DOHH2 (cell line): ENCODE results near the gene KCNMA1.
A peak's percentile ranks its signal among the peaks of the same experiment; 100 is the strongest.

Experiments used
- H3F3A ChIP-seq: fragments of 200-600 bp; sonication (generic), shearing (Covaris generic); 2 replicates; pipeline ENCODE4 v1.6.0; 2016; ENCODE audit warnings: antibody characterized with exemption, mild to moderate bottlenecking; ENCODE audit not compliant: control insufficient read depth, insufficient read depth
- H3K27ac ChIP-seq: fragments of 200-600 bp; sonication (generic); 2 replicates; pipeline ENCODE4 v1.5.1; 2014; ENCODE audit warnings: low read depth, mild to moderate bottlenecking, low read length, moderate library complexity
- H3K27me3 ChIP-seq: fragments of 200-600 bp; sonication (generic); 2 replicates; pipeline ENCODE4 v1.6.1; 2014; ENCODE audit warnings: mild to moderate bottlenecking, low read length, mixed read lengths; ENCODE audit not compliant: control insufficient read depth
- H3K36me3 ChIP-seq: fragments of 200-600 bp; sonication (generic); 2 replicates; pipeline ENCODE4 v1.6.1; 2014; ENCODE audit warnings: mild to moderate bottlenecking, low read length, moderate library complexity, mixed read lengths; ENCODE audit not compliant: control insufficient read depth
- H3K4me1 ChIP-seq: fragments of 200-600 bp; sonication (generic); 2 replicates; pipeline ENCODE4 v1.6.1; 2014; ENCODE audit warnings: mild to moderate bottlenecking, low read length, mixed read lengths; ENCODE audit not compliant: control insufficient read depth
- H3K4me2 ChIP-seq: fragments of 200-600 bp; sonication (generic); 2 replicates; pipeline ENCODE4 v1.6.0; 2014; ENCODE audit warnings: mild to moderate bottlenecking, low read length, moderate library complexity
- H3K4me3 ChIP-seq: fragments of 200-600 bp; sonication (generic); 2 replicates; pipeline ENCODE4 v1.5.1; 2014; ENCODE audit warnings: mild to moderate bottlenecking, low read length, mixed read lengths
- H3K79me2 ChIP-seq: fragments of 200-600 bp; sonication (generic); 2 replicates; pipeline ENCODE4 v1.6.1; 2014; ENCODE audit warnings: mild to moderate bottlenecking, low read length, mixed read lengths; ENCODE audit not compliant: control insufficient read depth
- H3K9me2 ChIP-seq: fragments of 200-600 bp; sonication (generic); replicated peaks from 2 replicates; pipeline ENCODE4 v1.6.1; 2014; ENCODE audit warnings: mild to moderate bottlenecking, low read length, mixed read lengths; ENCODE audit not compliant: control insufficient read depth
- H3K9me3 ChIP-seq: fragments of 200-600 bp; sonication (generic); 2 replicates; pipeline ENCODE4 v1.6.1; 2014; ENCODE audit warnings: antibody characterized with exemption, low read length, mixed read lengths; ENCODE audit not compliant: control insufficient read depth, insufficient read depth
- H4K20me1 ChIP-seq: fragments of 200-600 bp; sonication (generic); 2 replicates; pipeline ENCODE4 v1.6.0; 2014; ENCODE audit warnings: low read depth, mild to moderate bottlenecking, antibody characterized with exemption, low read length, moderate library complexity; ENCODE audit not compliant: control insufficient read depth, insufficient read depth
- EZH2phosphoT487 ChIP-seq: fragments of 200-600 bp; sonication (generic); IDR thresholded peaks from 2 replicates; pipeline ENCODE4 v1.6.1; 2017; ENCODE audit warnings: borderline replicate concordance, mild to moderate bottlenecking, antibody characterized with exemption, low read length, moderate library complexity, mixed read lengths
- TF ChIP-seq, protein P1 (sequence below): fragments of 200-600 bp; sonication (generic); IDR thresholded peaks from one replicate; pipeline ENCODE4 v1.5.1; 2014; ENCODE audit warnings: antibody characterized with exemption, mild to moderate bottlenecking, low read depth, low read length; ENCODE audit not compliant: poor library complexity, severe bottlenecking

Gene KCNMA1

DNA sequence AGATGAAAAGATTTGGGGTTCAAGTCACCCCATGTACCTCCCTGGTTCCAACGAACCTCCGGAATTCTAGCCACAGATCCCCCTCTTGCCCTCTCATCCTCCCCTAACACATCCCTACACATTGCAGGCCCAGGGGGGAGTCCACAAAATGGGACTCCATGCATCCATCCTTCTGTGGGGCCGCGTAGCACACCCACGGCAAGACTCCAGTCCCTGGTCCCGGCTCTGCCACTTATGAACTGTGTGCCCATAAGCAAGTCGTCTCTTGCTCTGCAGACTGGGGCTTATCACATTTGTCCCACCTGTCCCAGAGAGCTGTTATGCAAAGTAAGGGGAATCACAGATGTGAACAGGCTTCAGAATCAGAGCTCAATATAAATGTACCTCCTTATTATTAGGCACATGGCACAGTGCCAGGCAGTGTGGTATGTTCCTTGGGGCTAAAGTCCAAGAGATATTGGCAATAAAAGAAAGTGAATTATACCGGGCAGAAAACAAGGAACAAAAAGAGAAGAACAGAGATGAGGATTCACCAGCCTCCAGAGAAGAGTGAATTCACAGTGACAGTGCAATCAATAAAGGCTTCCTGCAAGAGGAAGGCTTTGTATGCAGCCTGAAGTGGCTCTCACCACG is 73.9 kb downstream of the KCNMA1 start:
- no peaks in the 10 kb centered on the region for H3K9me3 ChIP-seq
- H3K4me2 ChIP-seq, result peak overlapping the region; percentile 61
- no peaks in the 10 kb centered on the region for H3K9me2 ChIP-seq
- H3K4me3 ChIP-seq, result peak overlapping the region; percentile 61
- no peak for TF ChIP-seq EZH2phosphoT487
- TF ChIP-seq, protein P1, sequence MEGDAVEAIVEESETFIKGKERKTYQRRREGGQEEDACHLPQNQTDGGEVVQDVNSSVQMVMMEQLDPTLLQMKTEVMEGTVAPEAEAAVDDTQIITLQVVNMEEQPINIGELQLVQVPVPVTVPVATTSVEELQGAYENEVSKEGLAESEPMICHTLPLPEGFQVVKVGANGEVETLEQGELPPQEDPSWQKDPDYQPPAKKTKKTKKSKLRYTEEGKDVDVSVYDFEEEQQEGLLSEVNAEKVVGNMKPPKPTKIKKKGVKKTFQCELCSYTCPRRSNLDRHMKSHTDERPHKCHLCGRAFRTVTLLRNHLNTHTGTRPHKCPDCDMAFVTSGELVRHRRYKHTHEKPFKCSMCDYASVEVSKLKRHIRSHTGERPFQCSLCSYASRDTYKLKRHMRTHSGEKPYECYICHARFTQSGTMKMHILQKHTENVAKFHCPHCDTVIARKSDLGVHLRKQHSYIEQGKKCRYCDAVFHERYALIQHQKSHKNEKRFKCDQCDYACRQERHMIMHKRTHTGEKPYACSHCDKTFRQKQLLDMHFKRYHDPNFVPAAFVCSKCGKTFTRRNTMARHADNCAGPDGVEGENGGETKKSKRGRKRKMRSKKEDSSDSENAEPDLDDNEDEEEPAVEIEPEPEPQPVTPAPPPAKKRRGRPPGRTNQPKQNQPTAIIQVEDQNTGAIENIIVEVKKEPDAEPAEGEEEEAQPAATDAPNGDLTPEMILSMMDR, result no peak
- peak overlapping the region; percentile 70 for H3K27ac ChIP-seq
- H3K36me3 ChIP-seq, result no peaks in the 10 kb centered on the region
- H3K27me3 ChIP-seq, result peaks cover 4% of the 10 kb centered on the region; the same call in 1 of the 2 replicates
- H3K4me1 ChIP-seq, result peaks cover 60% of the 10 kb centered on the region
- no peaks in the 10 kb centered on the region for H3F3A ChIP-seq
- no peaks in the 10 kb centered on the region for H3K79me2 ChIP-seq
- no peaks in the 10 kb centered on the region for H4K20me1 ChIP-seq

DNA sequence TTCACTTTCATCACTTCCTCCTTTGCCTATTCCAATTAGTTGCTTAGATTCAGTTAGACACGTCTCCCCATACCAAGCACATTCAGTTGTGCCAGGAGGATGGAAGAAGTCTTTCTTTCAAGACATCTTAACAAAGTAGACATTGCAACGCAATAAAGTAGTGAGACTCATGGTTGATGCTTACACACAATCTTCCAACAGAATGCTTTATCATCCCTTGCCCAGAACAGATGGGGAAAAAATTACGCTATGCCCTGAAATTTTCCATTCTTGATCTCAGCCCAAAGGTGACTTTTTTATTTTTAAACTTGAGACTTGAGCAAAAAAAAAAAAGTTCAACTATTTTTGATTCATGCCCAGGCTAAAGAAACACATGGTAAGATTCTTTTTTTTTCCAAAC is 74.9 kb downstream of the KCNMA1 start:
- TF ChIP-seq EZH2phosphoT487, result no peak
- TF ChIP-seq, protein P1, result no peak
- Histone ChIP-seq H3K9me3 (no peaks in the 10 kb centered on the region), H3K4me3 (peak overlapping the region; percentile 61), H3K36me3 (no peaks in the 10 kb centered on the region), H3K79me2 (no peaks in the 10 kb centered on the region), H4K20me1 (no peaks in the 10 kb centered on the region), H3K4me2 (peak overlapping the region; percentile 61), H3F3A (no peaks in the 10 kb centered on the region), H3K4me1 (peaks cover 60% of the 10 kb centered on the region), H3K27me3 (peaks cover 4% of the 10 kb centered on the region; the same call in 1 of the 2 replicates), H3K27ac (peak overlapping the region; percentile 70), H3K9me2 (no peaks in the 10 kb centered on the region)

DNA sequence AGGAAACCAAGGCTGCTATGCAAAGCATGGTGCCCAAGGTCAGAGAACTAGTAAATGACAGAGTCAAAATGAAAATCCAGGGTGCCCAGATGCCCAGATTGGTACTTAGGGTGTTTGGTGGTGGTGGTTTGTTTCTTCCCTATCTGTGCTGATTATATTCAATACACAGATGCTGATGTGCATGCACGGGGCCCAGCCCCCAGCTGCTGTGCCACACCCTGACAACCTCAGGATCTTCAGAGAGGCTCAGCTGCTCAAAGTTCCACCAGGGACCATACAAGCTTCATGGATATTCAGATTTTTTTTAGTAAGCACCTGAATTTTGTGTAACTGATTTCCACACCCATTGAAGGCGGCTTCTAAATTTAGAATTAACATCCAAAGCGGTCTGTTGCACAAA is 75.6 kb downstream of the KCNMA1 start:
- no peaks in the 10 kb centered on the region for H3K9me3 ChIP-seq
- TF ChIP-seq EZH2phosphoT487, result no peak
- TF ChIP-seq, protein P1, result no peak
- H3F3A ChIP-seq, result no peaks in the 10 kb centered on the region
- H3K79me2 ChIP-seq, result no peaks in the 10 kb centered on the region
- peak overlapping the region; percentile 61; the same call in 1 of the 2 replicates for H3K4me3 ChIP-seq
- peaks cover 4% of the 10 kb centered on the region; the same call in 1 of the 2 replicates for H3K27me3 ChIP-seq
- no peaks in the 10 kb centered on the region for H3K36me3 ChIP-seq
- H3K9me2 ChIP-seq, result no peaks in the 10 kb centered on the region
- H3K4me2 ChIP-seq, result peak overlapping the region; percentile 61
- H4K20me1 ChIP-seq, result no peaks in the 10 kb centered on the region
- peaks cover 60% of the 10 kb centered on the region for H3K4me1 ChIP-seq
- no peak overlapping the region for H3K27ac ChIP-seq
